GM12891 (cell line): ENCODE data around the gene ABAT.

ENCODE experiments used
- POLR2A ChIP-seq: IDR thresholded peaks from 2 replicates; pipeline ENCODE4 v1.6.1; 2011; ENCODE audit warnings: low read depth, low read length, control low read depth
- TAF1 ChIP-seq: IDR thresholded peaks from 2 replicates; pipeline ENCODE4 v1.6.1; 2011; ENCODE audit warnings: low read depth, low read length, control low read depth

DNA sequence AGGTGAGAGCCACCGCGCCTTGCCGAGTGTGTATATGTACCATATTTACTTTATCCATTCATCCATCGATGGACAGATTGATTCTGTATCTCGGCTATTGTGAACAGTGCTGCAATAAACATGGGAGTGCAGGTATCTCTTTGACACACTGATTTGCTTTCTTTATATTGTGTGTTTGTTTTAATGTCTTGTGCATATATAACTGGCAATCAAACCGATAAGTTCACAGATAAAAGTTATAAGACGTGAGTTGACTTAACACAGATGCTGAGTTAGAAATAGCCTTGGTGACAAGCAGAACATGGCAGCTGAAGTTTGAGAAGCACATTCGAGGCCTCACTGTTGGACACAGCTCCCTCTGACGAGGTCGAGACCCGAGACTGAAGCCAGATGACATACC is 99.8 kb downstream of the ABAT start:
- TF ChIP-seq POLR2A, result no peak
- no peak for TF ChIP-seq TAF1
